Hepatocyte (in vitro differentiated cells): ENCODE results near the gene MED15. TPM values are rescaled to one million over a fixed set of nuclear protein-coding genes. Genes with fewer than 3 reads are reported as not detected.

Experiments used
- DNase-seq: peaks from one replicate; pipeline ENCODE4 v3.0.0-alpha.2; 2016; ENCODE audit warnings: low spot score
- H2AFZ ChIP-seq: fragments of 200-600 bp; sonication (generic); 2 replicates; pipeline ENCODE4 v1.6.0; 2016; ENCODE audit warnings: antibody characterized with exemption, mild to moderate bottlenecking
- H3K27ac ChIP-seq: fragments of 200-600 bp; sonication (generic); 2 replicates; pipeline ENCODE4 v1.5.1; 2016; ENCODE audit warnings: mild to moderate bottlenecking
- H3K27me3 ChIP-seq: fragments of 200-600 bp; sonication (generic); 2 replicates; pipeline ENCODE4 v1.6.1; 2016
- H3K36me3 ChIP-seq: fragments of 200-600 bp; sonication (generic); replicated peaks from 2 replicates; pipeline ENCODE4 v1.5.1; 2016; ENCODE audit warnings: low read depth; ENCODE audit not compliant: insufficient read depth
- H3K4me1 ChIP-seq: fragments of 200-600 bp; sonication (generic); 2 replicates; pipeline ENCODE4 v1.5.1; 2016; ENCODE audit warnings: mild to moderate bottlenecking, moderate library complexity; ENCODE audit not compliant: insufficient read depth
- H3K4me2 ChIP-seq: fragments of 200-600 bp; sonication (generic); 2 replicates; pipeline ENCODE4 v1.6.0; 2016
- H3K4me3 ChIP-seq: fragments of 200-600 bp; sonication (generic); 2 replicates; pipeline ENCODE4 v1.5.1; 2016; ENCODE audit warnings: mild to moderate bottlenecking
- H3K79me2 ChIP-seq: fragments of 200-600 bp; sonication (generic); 2 replicates; pipeline ENCODE4 v1.6.0; 2017; ENCODE audit warnings: mild to moderate bottlenecking
- H3K9me2 ChIP-seq: fragments of 200-600 bp; sonication (generic); replicated peaks from 2 replicates; pipeline ENCODE4 v1.6.0; 2017; ENCODE audit warnings: mild to moderate bottlenecking; ENCODE audit not compliant: insufficient read depth
- H3K9me3 ChIP-seq: fragments of 200-600 bp; sonication (generic); 2 replicates; pipeline ENCODE4 v1.5.1; 2016; ENCODE audit warnings: low read depth, mild to moderate bottlenecking
- H4K20me1 ChIP-seq: fragments of 200-600 bp; sonication (generic); 2 replicates; pipeline ENCODE4 v1.6.0; 2016; ENCODE audit warnings: mild to moderate bottlenecking; ENCODE audit not compliant: insufficient read depth, poor library complexity, severe bottlenecking
- EZH2 ChIP-seq: fragments of 200-600 bp; sonication (generic); IDR thresholded peaks from 2 replicates; pipeline ENCODE4 v1.6.1; 2016; ENCODE audit warnings: antibody characterized with exemption, mild to moderate bottlenecking, borderline replicate concordance
- EZH2phosphoT487 ChIP-seq: fragments of 200-600 bp; sonication (generic); IDR thresholded peaks from one replicate; pipeline ENCODE4 v1.6.1; 2018; ENCODE audit warnings: antibody characterized with exemption, mild to moderate bottlenecking, low read depth, moderate library complexity; ENCODE audit not compliant: unreplicated experiment, severe bottlenecking
- WGBS: methylation state at CpG from one replicate; pipeline ENCODE4 v1.1.6; 2016; ENCODE audit warnings: low lambda C conversion rate; ENCODE audit errors: missing lambda C conversion rate; 5-methylcytosine and 5-hydroxymethylcytosine counted together
- polyA plus RNA-seq: library from polyadenylated mRNA; unstranded; fragments of >200 nt; fragmentation: Nextera tagmentation; extraction: Ambion mirVana; gene quantifications from 2 replicates; pipeline ENCODE4 v1.2.1, GENCODE V29; 2016
- total RNA-seq: library from RNA; depleted of rRNA; stranded (reverse); fragments of >200 nt; gene quantifications from 2 replicates; pipeline ENCODE4 v1.2.3, GENCODE V29; 2014
- TF ChIP-seq, protein P1 (sequence below): fragments of 200-600 bp; sonication (generic); IDR thresholded peaks from 2 replicates; pipeline ENCODE4 v1.5.1; 2016; ENCODE audit warnings: antibody characterized with exemption, mild to moderate bottlenecking; ENCODE audit not compliant: poor library complexity

Gene MED15
- total and polyA plus RNA-seq, 2 experiments from 2014 or later = 31.5 to 53.1 TPM

DNA sequence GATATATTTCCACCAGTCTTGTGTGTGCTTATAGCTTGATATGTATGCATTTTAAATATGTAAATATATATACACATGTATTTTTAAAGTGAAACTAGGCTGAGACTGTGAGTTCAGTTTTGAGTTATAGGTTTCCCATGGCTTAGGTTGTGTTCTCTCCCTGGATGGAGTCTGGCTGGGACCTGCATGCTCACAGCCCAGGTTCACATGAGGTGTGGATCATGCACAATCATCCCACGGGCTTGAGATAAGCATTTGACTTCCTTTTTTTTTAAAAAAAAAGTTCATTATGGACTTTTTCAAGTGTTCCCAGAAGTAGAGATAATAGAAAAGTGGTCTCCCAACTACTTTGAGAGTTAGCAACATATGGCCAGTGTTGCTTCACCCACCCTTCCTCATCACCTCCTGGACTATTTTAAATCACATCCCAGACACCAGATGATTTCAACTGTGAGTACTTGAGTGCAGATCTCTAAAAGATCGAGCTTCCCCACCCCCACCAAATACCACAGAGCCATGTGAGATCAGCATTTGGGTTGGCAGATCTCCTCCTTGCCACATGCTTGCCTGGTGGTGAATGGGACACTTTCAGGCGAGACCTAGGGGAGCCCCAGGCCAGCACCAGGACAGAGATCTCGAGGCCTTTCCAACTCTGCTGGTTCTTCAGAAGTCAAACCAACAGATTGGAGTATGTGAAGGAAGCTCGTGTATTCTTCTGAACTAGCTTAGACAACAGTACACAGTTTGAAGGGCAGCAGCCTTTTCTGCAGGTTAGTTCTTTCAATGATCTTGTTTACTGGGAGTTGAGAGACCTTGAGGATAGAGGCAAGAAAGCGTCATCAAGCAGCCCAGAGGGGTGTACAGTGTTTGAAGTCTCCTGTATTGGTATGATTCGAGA, 15.9 kb downstream of the MED15 start:
- Histone ChIP-seq H3K4me3 (no peak overlapping the region), H2AFZ (no peak overlapping the region), H3K4me1 (peaks cover 23% of the 10 kb centered on the region), H3K9me3 (no peaks in the 10 kb centered on the region), H3K27me3 (no peaks in the 10 kb centered on the region), H3K36me3 (no peaks in the 10 kb centered on the region), H3K9me2 (no peaks in the 10 kb centered on the region), H4K20me1 (peaks cover 74% of the 10 kb centered on the region), H3K27ac (peak overlapping the region; percentile 57), H3K4me2 (no peak overlapping the region), H3K79me2 (peaks cover 96% of the 10 kb centered on the region)
- WGBS = 65% methylated on average over 7 of the region's 7 CpGs
- DNase-seq = no peak
- TF ChIP-seq, protein P1, sequence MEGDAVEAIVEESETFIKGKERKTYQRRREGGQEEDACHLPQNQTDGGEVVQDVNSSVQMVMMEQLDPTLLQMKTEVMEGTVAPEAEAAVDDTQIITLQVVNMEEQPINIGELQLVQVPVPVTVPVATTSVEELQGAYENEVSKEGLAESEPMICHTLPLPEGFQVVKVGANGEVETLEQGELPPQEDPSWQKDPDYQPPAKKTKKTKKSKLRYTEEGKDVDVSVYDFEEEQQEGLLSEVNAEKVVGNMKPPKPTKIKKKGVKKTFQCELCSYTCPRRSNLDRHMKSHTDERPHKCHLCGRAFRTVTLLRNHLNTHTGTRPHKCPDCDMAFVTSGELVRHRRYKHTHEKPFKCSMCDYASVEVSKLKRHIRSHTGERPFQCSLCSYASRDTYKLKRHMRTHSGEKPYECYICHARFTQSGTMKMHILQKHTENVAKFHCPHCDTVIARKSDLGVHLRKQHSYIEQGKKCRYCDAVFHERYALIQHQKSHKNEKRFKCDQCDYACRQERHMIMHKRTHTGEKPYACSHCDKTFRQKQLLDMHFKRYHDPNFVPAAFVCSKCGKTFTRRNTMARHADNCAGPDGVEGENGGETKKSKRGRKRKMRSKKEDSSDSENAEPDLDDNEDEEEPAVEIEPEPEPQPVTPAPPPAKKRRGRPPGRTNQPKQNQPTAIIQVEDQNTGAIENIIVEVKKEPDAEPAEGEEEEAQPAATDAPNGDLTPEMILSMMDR = no peak
- no peak for TF ChIP-seq EZH2
- no peak for TF ChIP-seq EZH2phosphoT487

DNA sequence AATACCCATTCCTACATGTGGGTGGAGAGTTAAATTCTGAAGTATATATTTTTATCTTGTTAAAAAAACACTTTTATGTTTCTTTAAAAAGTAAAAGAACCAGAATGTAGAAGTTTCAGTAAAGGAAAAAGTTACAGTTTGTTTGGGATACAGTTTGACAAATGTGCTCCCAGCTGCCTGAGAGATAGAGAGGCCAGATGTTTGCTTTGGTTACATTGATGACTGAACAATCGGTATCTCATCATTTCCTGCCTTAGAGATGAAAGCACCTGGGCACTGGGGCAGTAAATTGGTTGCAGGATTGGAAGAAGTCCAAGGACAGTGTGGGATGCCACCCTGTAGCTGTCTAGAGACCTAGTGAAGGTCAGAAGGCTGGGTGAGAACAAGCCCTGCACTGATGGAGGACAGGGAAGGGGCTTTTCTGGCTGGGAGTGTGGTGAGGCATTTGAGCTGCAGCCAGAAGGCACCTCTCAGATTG, 16.6 kb downstream of the MED15 start:
- 27% methylated on average over 1 of the region's 1 CpG for WGBS

GRCh38 chr22:20525048-20525447, 17.6 kb downstream of the MED15 start:
- H3K4me1 ChIP-seq = peaks cover 27% of the 10 kb centered on the region

More for the DNA sequence above, 16.6 kb downstream of the MED15 start:
- Histone ChIP-seq H2AFZ (no peak overlapping the region), H3K9me2 (no peaks in the 10 kb centered on the region), H4K20me1 (peaks cover 69% of the 10 kb centered on the region), H3K27ac (peak overlapping the region; percentile 57), H3K36me3 (no peaks in the 10 kb centered on the region), H3K27me3 (no peaks in the 10 kb centered on the region), H3K4me3 (no peak overlapping the region), H3K9me3 (no peaks in the 10 kb centered on the region), H3K4me1 (peaks cover 23% of the 10 kb centered on the region), H3K79me2 (peaks cover 96% of the 10 kb centered on the region), H3K4me2 (no peak overlapping the region)
- no peak for TF ChIP-seq EZH2phosphoT487
- TF ChIP-seq, protein P1 = no peak
- TF ChIP-seq EZH2 = no peak
- DNase-seq = no peak

More at GRCh38 chr22:20525048-20525447, 17.6 kb downstream of the MED15 start:
- no peak overlapping the region for H3K4me3 ChIP-seq
- no peak overlapping the region for H2AFZ ChIP-seq
- H3K9me3 ChIP-seq = no peaks in the 10 kb centered on the region
- H3K4me2 ChIP-seq = no peak overlapping the region
- no peak overlapping the region for H3K27ac ChIP-seq
- H3K36me3 ChIP-seq = no peaks in the 10 kb centered on the region
- no peak for DNase-seq
- TF ChIP-seq EZH2 (no peak), EZH2phosphoT487 (no peak)
- TF ChIP-seq, protein P1 = no peak
- no peaks in the 10 kb centered on the region for H3K9me2 ChIP-seq
- no peaks in the 10 kb centered on the region for H3K27me3 ChIP-seq
- H3K79me2 ChIP-seq = peaks cover 96% of the 10 kb centered on the region
- 98% methylated on average over 6 of the region's 7 CpGs for WGBS
- H4K20me1 ChIP-seq = peaks cover 67% of the 10 kb centered on the region
